NCI-H748 (cell line): Measurements from ENCODE around the gene GAK.

Source experiments
- DNase-seq: peaks from one replicate; lab custom pipeline; 2025; ENCODE audit not compliant: unreplicated experiment; lab: John Stamatoyannopoulos, UW

The GAK gene

DNA sequence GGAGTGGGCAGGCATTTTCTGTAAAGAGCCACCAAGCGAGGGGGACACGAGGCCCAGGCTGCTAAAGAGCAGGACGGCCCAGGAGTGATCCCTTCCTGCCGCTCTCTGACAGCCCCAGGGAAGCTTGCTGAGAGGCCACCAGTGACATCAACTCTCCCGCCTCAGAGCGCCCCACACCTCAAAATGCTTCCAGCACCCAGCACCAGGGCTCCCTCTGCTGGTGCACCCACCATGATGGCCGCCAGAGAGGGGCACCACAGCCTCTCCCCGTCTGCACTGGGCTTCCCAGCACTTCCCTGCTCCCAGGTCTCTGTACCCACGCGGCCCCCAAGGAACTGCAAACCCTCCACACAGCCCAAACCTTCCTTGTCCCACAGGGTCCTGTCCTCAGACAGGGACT, 40.4 kb downstream of the GAK start:
- no peak for DNase-seq

DNA sequence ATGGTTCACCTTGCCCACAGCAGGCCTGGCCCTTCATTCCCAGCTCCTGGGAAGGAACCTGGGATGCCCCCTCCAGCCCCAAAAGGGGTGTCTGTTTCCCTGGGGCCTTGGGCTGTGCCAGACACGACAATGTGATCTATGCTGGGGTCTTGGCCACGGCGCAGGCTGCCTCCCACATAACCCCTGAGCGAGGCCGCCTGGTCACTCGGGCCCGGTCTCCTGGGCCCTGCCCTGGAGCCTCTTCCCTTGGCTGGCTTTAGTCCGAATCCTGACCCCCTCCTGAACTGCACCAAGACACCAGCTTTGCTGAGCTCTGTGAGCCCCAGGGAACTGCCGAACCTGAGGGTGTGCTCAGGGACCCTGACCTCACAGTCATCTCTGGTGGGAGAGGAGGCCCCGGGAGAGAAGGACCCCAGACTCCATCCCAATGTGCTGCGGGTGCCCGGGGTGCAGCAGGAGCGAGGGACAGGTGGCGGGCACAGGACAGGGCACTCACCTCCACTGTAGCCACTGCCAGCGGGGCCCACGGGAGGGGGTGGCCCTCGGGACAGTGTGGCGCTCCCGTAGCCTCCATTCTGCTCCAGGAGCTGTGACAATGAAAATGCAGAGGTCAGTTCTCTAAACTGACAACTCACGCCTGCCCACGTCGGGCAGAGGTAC, 42.0 kb downstream of the GAK start:
- DNase-seq = no peak

DNA sequence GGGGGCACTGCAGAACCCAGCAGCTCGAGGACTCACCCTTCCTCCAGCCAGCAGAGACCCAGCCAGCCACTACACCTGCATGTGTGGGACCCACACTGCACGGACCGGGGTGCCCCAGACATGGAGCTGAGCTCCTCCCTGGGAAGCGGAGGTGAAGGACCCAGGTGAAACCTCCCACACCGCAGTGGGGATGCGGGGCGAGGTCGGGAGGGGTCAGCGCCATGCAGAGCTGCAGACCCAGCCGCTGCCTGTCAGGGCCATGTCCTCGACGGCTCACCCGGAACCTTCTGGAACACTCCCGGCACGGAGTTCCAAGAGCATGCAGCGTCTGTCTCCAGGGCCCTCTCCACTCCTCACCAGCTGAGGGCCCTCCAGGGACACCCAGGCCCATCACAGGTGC, 42.6 kb downstream of the GAK start:
- no peak for DNase-seq

DNA sequence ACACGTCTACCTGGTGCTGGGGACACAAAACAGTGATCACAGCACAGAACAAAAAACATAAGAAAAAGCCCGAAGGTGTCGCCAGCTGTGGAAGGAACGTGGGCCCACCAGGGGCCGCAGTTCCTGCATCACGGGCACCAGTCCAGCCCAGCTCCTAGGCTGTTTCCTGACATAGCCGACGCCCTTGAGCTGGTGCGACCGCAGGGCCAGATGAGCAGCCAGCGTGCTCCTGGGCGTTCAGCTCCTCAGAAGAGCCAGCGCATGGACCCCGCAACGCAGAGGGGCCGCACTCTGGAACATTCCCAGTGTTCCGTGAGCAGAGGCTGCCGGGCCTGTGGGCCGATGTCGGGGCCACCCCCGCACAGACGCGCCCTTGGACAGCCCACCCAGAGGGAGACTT, 44.1 kb downstream of the GAK start:
- DNase-seq = no peak

DNA sequence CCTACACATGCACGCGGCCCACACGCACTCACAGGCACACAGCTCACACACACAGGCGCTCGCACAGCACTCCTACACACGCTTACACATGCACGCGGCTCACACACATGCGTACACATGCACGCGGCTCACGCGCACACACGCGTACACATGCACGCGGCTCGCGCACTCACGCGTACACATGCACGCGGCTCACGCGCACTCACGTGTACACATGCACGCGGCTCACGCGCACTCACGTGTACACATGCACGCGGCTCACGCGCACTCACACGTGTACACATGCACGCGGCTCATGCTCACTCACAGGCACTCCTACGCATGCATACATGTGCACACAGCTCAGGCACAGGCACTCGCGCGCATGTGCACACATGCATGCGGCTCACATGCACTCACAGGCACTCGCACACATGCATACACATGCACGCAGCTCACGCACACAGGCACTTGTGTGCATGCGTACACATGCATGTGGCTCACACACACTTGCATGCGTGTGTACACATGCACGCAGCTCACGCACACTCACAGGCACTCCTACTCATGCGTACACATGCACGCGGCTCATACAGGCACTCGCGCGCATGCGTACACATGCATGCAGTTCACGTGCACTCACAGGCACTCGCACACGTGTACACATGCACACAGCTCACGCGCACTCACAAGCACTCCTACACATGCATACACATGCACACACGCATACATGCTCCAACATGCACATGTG, 44.9 kb downstream of the GAK start:
- DNase-seq = no peak

DNA sequence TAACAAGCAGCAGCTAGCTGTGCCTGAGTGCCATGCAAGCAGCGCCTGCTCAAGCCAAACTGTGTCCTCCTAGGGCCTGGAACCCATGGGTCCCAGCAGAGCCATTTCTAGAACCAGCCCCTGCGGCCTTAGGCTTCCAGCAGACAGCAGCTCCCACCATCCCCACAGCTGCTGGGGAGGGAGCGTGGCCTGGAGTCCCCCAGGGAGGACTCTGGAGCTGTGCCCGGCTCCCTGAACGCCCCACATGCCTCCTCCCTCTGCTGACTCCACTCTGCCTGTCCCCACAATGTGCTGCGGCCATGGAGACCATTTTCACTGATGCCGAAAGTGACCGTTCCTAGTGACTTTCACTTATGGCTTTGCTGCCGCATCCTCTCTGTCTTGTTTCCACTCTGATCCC, 45.9 kb downstream of the GAK start:
- no peak for DNase-seq

DNA sequence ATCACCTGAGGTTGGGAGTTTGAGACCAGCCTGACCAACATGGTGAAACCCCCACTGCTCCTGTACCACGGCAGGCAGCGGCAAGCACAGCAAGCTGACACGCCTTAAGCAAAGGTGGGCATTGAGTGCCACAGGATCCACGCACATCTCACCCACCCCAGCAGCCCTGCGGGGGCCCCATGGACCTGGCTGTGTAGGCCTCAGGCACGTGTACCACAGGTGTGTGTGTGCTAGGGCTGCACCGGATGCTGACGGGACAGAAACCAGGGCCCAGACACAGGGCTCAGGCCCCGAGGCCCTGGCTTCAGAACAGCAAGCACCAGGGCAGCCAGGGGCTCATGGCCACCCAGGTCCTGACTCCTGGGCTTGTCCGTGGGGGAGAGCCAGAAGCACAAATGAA, 46.8 kb downstream of the GAK start:
- DNase-seq = no peak

DNA sequence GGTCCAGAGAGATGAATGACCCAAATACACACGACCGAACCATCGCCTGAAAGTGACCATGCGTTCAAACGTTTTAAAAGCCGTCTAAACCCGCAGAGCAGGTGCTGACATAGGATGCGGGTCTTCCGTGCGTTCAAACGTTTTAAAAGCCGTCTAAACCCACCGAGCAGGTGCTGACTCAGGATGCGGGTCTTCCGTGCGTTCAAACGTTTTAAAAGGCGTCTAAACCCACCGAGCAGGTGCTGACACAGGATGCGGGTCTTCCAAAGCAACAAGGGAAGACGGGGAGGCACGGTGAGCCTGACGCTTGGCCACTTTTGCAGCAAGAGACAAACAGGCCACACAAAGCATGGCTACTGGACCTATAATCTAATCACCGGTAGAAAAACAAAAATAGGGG, 47.2 kb downstream of the GAK start:
- no peak for DNase-seq

DNA sequence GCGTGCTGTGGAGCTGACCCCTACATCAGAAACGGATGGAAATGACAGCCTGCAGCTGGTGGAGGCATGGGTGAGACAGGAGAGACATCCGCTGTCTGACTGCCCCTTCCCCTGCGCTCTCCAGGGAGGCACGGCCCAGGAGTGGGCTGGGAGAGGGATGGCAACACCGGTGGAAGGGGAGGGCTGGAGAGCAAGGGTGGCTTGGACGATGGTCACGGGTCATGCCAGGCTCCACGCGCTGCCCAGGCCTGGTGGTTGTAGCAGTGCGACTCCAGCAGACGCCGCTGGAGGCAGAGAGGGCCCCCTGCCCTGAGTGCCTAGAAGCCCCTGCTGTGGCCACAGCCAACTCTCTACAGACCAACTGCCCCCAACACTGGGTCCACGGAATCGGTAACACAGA, 47.9 kb downstream of the GAK start:
- DNase-seq = no peak

DNA sequence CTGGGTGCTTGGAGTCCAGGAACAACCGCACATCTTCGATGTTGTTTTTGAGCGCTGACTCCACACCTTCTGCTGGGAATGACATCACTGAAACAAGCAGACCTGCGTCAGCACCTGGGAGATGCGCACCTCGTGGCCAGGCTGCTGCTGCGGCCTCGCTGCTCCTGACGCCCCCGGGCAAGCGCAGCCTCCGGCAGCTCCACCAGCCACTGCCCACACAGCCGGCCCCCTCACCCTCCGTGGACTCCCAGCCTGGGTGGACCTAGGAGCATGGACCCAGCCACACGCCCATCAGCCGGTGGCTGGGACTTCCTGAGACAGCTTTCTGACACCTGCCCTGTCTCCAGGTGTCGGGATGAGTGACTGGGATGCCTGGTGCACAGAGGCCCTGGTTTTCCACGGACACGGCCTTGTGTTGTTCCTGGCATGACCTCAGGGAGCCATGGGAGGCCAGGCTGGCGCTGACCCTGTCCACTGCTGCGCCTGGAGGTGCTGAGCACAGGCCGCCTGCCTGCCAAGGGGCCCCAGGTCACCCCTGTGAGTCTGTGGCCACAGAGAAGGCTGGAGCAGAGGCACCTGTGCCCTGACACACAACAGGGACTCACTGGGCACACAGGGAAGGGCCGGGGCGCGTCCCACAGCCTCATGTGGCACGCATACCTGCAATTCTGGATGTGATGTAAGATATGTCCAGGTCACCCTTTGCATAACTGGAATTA, 48.6 kb downstream of the GAK start:
- DNase-seq = no peak

DNA sequence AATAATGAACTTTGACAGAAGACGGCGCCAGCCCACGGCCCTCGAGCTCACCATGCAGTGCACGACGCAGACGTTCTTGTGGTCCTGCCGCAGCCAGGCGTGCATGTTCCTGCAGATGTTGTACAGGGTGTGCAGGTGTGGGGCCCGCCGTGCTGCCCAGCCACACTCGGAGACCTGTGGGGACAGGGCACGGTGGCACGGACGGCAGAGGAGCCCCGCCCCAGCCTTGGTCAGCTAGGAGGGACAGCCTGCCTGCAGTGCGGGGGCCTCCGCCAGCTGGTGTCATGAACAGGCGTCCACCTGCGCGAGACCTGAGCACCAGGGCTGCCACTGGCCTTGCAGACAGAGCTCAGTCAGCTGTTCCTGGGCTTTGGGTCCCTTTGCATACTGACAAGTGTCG, 49.5 kb downstream of the GAK start:
- no peak for DNase-seq

DNA sequence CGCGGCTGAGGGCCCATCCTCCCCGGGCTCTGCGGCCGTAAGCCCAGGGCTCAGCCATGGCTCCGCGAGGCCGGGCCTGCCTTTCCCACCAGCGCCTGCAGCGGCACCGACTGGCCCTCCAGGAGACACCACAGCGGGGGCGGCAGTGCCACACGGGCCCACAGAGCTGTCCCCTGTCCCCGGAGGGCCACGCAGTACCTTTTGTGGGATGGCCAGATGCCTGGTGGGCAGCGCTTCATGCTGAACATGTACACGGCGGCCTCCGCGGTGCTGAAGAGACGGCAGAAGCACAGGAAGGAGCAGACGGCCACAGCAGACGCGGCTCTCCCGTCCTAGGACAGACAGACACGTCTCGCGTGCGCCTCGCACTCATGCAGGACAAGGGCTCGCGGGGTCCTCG, 50.4 kb downstream of the GAK start:
- no peak for DNase-seq

DNA sequence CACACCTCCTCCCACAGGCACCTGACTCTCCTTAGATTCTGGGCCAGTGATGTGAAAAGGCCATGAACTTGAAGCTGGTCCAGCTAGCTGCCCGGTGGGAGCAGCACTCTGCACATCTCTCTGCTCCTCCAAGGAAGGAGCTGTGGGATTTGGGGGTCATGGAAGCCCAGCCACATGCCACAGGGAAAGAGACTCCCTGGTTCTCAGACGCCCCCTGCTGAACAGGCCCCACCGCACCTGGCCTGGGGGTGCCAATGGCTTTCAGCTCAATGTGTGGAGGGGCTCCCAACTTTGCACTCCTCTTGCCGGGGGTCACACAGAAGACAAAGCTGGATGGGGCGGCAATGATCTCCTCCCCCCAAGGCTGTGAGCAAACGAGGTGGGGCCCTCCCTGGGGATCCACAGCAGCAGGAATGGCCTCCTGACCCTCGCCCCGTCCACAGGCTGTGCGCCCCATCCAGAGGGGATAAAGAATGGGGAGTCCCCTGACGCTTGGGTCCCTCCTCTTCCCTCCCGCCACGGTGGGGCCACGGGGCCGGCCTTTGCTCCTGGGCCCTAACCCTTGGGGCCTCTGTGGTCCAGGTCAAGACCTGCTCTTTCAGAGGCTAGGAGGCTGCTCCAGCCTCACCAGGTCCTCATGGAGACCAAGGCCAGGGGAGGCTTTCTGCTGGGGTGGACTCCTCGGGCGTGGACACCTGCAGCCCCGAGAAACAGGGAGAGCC, 51.3 kb downstream of the GAK start:
- no peak for DNase-seq

DNA sequence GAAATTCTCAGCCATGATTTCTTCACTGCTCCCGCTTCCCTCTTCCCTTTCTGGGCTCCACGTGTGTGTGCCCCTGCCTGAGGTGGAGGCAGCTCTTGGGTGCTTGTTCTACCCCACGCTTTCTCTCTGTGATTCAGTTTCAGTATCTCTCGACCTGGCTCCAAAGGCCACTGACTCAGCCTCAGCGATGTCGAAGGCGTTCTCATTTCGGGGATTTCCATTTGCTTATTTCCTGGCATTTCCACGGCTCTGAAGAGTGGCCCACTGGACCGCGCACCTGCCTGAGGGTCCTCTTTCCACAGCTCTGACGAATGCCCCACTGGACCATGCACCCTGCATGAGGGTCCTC, 52.4 kb downstream of the GAK start:
- DNase-seq = no peak

DNA sequence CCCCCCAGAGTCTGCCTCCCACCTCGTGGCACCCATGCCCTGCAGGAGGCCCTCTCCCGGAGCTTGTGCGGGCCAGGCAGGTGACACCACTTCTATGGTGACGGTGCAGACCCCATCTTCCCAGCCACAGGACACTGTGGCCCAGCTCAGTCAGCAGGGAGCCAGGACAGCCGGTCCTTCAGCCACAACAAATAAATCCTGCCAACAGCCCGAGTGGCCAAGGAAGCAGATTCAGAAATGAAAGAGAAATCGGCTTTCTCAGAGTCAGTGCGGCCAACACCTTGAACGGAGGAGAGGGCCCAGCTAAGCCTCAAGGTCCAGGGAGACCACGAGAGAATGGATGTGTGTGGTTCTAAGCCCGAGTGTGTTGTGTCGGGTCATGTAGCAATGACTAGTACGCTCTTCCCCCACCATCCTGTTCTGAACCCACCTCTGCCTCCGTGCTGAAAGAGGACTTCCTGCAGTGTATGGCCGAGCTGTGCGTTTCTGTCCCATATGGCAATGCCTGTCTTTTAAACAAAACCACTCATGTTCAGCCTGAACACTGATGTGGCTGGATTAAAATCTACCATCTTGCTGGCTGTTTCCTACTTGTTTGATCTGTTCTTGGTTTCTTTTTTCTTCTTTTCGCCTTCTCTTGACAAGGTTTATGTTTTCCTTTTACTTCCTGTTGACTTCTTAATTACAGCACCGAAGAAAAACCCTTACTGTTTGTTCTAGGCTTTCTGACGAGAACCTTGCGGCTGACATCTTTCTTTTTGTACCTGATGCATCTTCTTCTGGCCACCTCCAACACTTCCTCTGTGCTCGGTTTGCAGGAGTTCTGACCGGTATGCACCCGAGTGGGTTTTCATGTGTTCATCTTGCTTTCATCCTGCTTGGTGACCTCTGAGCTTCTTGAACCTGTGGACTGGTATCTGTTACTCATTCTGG, 53.1 kb downstream of the GAK start:
- DNase-seq = no peak

DNA sequence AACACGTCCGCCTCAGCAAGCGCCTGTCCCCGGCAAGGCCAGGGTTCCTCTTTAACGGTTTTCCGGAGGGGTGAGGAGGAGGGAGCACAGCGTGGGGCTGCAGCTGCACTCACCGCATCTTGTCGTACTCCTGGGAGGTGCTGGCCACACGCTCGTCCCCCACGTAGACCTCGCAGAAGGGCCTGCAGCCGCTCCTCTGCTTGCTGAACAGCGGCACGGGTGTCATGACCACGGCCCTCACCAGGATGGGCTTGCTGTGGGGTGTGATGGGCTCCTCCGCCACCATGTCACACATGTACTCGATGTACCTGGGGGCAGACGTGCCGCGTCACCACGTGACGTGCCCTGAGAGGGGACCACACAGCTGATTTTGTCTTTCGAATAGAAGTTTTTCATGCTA, 54.6 kb downstream of the GAK start:
- DNase-seq = no peak

DNA sequence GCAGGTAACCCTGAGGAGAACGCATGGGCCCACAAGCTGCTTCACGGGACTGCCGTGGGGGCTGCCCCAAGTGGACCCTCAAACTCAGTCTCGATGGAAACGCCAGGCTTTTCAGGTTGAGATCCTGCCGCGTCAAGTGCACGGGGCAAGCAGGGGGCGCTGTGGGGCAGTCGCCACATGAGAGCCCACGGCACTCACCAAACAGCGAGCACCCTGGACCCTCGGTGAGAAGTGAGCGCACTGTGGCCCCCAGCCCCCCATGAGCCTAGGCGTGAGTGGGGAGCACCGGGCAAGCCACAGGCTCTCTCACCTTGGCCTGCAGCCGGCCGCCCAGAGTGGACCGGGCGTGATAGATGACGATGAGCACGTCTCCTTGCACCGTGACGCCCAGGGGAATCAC, 55.3 kb downstream of the GAK start:
- no peak for DNase-seq

DNA sequence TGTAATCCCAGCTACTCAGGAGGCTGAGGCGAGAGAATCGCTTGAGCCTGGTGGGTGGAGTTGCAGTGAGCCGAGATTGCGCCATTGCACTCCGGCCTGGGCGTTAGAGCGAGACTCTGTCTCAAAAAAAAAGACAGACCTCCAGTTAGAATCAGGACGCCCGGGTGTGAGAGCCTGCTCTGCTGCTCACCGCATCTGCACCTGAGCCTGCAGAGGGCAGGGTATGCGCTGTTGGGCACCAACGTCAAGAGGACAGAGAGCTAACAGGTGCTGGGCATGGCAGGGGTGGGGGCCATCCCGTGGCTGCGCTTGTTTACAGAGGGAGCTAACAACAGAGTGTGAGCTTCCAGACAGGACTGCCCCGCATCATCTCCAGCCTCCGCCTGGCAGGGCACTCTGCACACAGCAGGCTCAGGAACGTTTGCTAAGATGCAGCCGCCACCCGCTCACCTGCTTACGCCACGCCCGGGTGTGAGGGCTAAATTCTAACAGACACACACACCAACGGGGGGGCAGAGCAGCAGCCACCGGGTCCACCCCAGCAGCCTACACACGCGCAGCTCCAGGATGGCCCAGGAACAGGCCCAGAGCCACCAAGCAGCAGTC, 56.2 kb downstream of the GAK start:
- no peak for DNase-seq

DNA sequence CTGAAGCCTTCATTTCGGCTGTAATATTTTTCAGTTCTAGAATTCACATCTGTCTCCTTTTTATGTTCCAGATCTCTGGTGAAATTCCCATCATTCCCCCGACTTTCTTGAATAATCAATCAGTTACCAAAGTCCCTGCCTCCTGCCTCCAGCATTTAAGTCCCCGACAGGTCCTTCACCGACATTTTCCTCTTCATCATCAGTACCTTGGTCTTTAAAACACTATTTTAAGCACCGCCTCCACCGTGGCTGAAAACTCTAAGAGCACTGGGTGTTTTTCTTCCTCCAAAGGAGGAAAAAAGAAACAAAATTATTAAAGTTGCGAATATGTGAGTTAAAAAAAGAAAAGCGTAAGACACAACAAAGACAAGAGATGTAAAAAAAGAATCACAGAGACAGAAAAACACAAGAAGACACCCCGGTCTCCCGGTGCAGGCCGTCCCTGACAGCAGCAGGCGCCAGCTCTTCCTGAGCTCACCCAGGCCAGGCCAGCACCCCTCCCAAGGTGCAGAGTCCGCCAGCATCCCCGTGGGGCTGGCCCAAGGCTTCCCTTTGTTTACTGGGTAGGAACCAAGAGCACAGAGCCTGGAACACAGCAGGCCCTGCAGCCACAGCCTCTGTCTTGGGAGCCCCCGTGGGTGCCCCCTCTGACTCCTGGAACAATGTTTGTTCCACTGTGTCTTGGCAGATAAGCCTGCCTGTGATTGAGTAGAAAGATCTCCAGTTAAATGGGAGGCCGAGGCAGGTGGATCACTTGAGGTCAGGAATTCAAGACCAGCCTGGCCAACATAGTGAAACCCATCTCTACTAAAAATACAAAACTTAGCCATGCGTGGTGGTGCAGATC, 56.9 kb downstream of the GAK start:
- no peak for DNase-seq
